ENCODE measurements around the gene ATP2B2.

The ATP2B2 gene

GRCh38 chr3:10528046-10528445 lies 22.7 kb upstream of the ATP2B2 start:
- DNase-seq: no peak

DNA sequence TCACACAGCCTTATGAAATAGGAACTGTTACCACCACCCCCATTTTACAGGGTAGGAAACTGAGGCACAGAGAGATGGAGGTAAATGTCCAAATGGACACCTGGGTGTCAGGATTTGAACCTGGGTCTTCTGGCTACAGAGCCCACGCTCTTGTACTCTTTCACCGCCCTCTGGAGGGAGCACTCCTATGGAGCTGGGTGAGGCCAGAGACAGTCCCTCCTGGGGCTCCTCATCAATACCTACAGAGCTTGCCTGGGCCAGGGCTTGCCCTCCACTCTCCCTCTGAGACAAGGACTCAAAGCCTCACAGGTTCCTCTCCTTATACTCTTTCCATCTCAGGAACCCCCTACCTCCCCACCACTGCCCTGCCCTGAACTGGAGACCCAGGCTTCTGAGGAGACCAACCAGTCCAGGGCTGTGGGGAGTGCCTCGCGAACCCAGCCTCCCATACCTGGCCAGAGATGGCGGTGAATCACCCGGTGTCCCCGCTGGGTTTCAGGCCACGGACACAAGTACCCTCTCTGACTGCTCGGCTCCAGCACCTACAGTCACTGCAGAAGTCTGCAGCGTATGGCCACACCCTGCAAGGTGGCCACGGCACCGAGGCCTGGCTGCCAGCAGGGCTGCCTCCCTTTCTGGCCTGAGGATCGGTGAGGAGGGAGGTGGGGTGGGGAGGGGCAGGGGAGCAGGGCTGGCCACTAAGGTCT lies 22.1 kb upstream of the ATP2B2 start:
- DNase-seq: no peak

- DNase-seq: no peak
Observed at GRCh38 chr3:10526366-10526765, 21.0 kb upstream of the ATP2B2 start.

- DNase-seq: no peak
Observed at GRCh38 chr3:10524799-10525301, 19.5 kb upstream of the ATP2B2 start.

GRCh38 chr3:10524270-10524669 lies 18.9 kb upstream of the ATP2B2 start:
- no peak for DNase-seq

DNA sequence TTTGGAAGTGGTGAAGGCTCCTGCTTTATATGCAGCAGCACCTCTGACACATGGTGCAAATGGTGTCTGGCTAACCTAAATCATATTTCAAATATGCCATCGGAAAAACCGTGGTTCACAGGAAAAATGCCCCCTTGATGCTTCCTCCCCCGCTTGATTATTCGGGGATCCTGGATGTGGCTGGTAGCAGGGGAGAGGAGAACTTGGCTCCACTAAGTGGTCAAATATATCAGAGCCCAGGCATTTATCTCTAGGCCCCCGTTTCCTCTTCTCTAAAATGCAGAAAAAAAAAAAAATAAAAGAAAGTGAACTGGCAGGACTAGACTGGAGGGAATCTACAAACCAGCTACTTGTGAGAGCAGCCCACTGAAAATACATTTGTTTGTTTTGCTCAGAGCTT lies 18.2 kb upstream of the ATP2B2 start:
- DNase-seq: no peak

GRCh38 chr3:10522646-10523303 lies 17.4 kb upstream of the ATP2B2 start:
- no peak for DNase-seq

DNA sequence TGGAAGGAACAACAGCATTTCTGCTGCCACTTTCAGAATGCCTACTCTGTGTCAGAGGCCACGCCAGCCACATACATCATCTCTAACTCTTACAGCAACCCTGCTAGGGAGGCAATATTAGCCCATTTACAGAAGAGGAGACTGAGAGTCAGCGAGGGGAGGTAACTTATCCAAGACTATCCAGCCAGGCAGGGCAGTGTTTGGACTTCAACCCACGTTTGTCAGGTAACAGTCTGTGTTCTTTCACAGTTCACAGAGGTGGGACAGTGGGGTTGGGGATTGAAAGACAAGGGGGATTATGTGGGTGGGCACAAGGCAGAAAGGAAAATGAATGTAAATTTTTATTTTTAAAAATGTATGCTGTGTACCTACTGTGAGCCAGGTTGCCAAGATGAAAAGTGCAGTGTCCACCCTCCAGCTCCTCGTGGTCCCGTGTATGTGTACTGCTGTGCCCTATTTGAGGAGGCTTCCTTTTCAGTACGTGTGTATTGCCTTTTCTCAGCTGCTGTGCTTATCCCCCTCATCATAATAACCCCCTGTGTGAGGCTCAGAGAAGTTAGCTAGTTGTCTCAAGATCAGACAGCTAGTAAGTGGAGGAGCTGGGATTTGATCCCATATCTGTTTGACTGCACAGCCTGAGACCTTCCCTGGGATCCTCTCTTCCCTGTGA lies 16.5 kb upstream of the ATP2B2 start:
- DNase-seq: no peak

DNA sequence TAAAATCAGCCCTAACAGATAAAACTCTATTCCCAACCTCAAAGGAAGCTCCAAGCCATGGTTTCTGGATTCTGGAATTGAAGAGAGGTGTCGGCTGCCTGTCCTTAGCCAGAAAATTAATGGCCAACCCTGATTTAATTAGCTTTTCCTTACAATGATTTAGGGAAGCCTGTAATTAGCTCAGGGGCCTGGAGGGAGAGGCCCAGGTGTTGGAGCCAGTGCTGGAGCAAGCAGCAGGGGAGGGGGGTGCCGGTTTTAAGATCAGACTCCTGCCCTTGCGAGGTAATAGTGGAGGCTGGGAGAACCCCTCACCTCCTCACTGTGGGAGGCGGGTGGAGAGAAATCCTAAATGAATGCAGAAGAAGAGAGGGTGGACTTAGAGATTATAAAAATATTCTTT lies 14.7 kb upstream of the ATP2B2 start:
- no peak for DNase-seq

GRCh38 chr3:10519236-10519635 lies 13.8 kb upstream of the ATP2B2 start:
- no peak for DNase-seq

- no peak for DNase-seq
Observed at GRCh38 chr3:10518506-10519150, 13.2 kb upstream of the ATP2B2 start.

DNA sequence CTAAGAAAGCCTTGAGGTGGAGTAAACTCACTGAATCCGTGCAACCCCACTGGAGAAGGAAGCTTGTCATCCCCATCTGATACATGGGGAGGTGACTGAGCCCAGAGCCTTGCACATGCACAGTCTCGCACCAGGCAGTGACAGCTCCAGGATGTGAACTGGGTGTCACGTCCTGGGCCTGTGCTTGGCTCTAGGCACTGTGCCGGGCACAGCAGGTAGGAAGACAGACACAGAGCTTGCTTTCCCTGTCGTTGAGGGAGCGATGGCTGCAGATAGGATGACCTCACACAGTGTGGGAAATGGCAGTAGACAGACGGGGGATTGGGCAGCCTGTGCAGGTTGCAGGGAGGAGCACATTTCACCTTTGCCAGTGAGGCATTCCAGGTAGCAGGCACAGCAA lies 12.2 kb upstream of the ATP2B2 start:
- DNase-seq: no peak

DNA sequence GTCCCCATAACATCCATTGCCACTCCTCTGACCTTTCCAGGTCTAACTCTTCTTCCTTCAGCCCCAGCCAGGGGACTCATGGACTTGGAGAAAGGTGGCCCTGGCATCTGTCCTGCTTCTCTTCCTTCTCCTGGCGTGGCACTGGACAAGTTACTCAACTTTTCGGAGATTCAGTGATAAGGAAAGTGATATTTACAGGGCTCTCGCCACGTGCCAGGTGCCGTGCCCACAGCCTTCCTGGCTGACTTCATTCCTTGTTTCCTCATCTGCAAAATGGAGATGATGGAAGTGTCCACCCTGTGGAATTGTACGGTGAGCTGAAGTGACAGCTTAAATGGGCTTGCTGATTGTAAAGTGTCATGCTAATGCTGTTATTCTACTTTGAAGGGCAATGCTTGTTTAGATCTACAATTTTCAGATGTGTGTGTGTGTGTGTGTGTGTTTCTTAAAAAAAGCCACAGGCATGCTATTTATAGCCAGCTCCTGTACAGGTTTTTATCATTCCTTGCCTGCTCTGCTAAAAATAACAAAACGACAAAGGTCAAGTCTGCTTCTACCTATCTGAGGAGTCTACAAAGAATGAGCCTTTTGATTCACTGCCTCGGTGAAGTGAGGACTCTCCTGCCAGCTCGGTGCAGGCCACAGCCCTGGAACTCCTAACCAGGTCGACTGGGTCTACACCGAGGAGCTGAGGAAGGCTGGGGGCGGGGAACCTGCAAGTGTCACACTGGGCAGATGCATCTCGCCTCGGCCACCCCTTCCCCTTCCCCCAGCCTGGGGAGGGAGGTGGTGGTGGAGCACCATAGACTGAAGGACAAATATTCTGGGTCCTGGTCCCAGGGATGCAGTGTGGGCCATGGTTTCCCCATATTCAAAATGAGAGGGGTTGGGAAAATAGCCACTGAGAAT lies 11.4 kb upstream of the ATP2B2 start:
- DNase-seq: no peak

GRCh38 chr3:10515884-10516495 lies 10.6 kb upstream of the ATP2B2 start:
- no peak for DNase-seq

- DNase-seq: no peak
Observed at GRCh38 chr3:10515396-10515795, 10.0 kb upstream of the ATP2B2 start.

- DNase-seq: no peak
Observed at GRCh38 chr3:10514407-10515069, 9.2 kb upstream of the ATP2B2 start.

GRCh38 chr3:10513306-10513705 lies 7.9 kb upstream of the ATP2B2 start:
- no peak for DNase-seq

DNA sequence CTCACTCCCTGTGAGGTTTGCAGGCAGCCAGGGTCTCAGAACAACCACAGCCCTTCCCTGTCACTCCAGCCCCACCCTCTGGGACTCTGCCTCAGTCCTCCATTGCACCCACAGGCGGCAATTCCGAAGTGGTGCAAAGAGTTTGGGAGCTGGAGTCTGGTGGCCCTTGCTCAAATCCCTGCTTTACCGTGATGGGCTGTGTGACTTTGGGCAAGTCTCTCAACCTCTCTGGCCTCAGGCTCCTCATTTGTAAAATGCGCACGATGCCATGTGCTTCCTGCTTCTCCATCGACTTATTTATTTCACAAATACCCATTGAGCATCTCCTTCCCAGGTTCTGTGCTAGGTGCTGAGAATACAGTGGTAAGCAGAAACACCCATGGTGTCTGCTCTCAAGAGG lies 7.3 kb upstream of the ATP2B2 start:
- no peak for DNase-seq

GRCh38 chr3:10511809-10512494 lies 6.6 kb upstream of the ATP2B2 start:
- no peak for DNase-seq

DNA sequence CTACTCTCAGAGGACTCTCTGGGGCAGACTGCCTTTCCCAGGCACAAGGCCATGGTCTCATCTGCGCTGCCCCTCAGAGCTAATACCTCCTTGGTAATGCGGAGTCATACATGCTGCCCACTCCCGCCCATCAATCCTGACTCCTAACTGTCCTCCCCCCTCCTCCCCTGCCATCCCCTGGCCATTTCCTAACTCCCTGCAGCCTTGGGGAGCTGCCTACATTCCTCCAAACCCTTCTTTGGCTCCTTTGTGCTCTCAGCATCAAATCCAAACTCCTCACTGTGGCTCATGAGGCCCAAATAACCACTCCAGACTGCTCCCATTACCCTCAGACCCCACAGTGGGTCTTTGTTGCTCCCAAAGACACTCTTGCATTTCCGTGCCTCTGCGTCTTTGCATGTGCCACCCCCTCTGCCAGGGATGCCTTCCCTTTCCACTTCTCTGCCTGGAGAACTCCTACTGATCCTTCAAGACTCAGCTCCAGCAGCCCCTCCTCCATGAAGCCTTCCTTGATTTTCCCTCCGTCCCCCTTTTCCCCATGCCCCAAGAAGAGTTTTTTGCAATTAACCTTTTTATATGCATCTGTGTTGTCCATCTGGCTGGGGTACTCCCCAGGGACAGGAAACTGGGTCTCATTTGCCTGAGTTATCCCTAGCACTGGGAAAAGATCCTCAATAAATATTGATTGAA lies 5.5 kb upstream of the ATP2B2 start:
- DNase-seq: no peak

Measured in activated CD4-positive, alpha-beta T cell treated with anti-CD3 and anti-CD28 coated beads for 48 hours (primary cell).